Measurements from ENCODE around the gene VAT1.

Gene VAT1

GRCh38 chr17:42971589-42971988 is 50.6 kb downstream of the VAT1 start:
- DNase-seq: no peak

- DNase-seq: no peak
These were observed 53.1 kb downstream of the VAT1 start for GRCh38 chr17:42969001-42969581.

DNA sequence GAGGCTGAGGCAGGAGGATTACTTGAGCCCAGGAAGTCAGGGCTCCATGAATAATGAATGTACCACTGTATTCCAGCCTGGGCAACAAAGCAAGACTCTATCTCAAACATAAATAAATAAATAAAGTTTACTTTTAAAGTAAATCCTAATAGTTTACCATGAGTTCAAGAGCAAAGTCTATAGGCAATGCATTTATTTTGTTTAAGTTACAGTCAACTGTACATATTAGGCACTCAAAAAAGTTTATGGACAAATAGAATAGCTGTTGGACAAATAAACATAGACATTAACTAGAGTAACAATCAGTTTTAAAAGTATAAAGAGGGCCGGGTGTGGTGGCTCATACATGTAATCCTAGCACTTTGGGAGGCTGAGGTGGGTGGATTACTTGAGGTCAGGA is 54.3 kb downstream of the VAT1 start:
- no peak for DNase-seq
